Lower leg skin (tissue), 4 donors: ENCODE data around the gene MVB12A. TPM values are rescaled to one million over a fixed set of nuclear protein-coding genes. Genes with fewer than 3 reads are reported as not detected.

Source experiments
- DNase-seq, 2 donors: peaks; one replicate each; pipeline ENCODE4 v3.0.0-alpha.2; 2019; ENCODE audit warnings: low spot score in 2 of 2
- H3K4me3 ChIP-seq: fragments of 200-600 bp; sonication (generic); 2 replicates; pipeline ENCODE4 v1.5.1; 2017; ENCODE audit warnings: mild to moderate bottlenecking, low read depth; ENCODE audit not compliant: poor library complexity, severe bottlenecking
- POLR2A ChIP-seq, 2 donors: fragments of 450-650 bp; IDR thresholded peaks; one replicate each; pipeline ENCODE4 v1.6.1; 2016 to 2017; ENCODE audit warnings: antibody characterized with exemption in 2 of 2, mild to moderate bottlenecking in 1 of 2, moderate library complexity in 1 of 2
- WGBS, 2 donors: methylation state at CpG; one replicate each; pipeline ENCODE4 v1.1.5; 2018; 5-methylcytosine and 5-hydroxymethylcytosine counted together
- intact Hi-C: fragments of 100-400 bp; cut with DNase I; formaldehyde crosslinking; loops from one replicate; pipeline ENCODE4 v1.15.0; 2023; ENCODE audit warnings: low total_unique reads
- total RNA-seq, 4 donors: library from RNA; depleted of rRNA; stranded (reverse); fragments of >200 nt; gene quantifications; one replicate each; pipeline ENCODE4 v1.1.0, GENCODE V29; 2016
- TF ChIP-seq, protein P1 (sequence below), 3 donors: fragments of 450-650 bp; IDR thresholded peaks; one replicate each; pipeline ENCODE4 v1.5.1; 2016; ENCODE audit warnings: antibody characterized with exemption in 3 of 3, mild to moderate bottlenecking in 3 of 3, moderate library complexity in 2 of 3

MVB12A gene
- total RNA-seq, 4 donors from 2014 or later: 66.8 to 86.4 (median 75.6) TPM

- no peak overlapping the region for H3K4me3 ChIP-seq
- TF ChIP-seq, protein P1, sequence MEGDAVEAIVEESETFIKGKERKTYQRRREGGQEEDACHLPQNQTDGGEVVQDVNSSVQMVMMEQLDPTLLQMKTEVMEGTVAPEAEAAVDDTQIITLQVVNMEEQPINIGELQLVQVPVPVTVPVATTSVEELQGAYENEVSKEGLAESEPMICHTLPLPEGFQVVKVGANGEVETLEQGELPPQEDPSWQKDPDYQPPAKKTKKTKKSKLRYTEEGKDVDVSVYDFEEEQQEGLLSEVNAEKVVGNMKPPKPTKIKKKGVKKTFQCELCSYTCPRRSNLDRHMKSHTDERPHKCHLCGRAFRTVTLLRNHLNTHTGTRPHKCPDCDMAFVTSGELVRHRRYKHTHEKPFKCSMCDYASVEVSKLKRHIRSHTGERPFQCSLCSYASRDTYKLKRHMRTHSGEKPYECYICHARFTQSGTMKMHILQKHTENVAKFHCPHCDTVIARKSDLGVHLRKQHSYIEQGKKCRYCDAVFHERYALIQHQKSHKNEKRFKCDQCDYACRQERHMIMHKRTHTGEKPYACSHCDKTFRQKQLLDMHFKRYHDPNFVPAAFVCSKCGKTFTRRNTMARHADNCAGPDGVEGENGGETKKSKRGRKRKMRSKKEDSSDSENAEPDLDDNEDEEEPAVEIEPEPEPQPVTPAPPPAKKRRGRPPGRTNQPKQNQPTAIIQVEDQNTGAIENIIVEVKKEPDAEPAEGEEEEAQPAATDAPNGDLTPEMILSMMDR (IDR thresholded peaks at IDR 0.05): no peak
- no peak for TF ChIP-seq POLR2A (IDR thresholded peaks at IDR 0.05)
- no peak for DNase-seq
- WGBS, 2 donors: 67 to 73% methylated on average over 2 of the region's 2 CpGs
- intact Hi-C loops: no loop called here
These were observed 13.0 kb upstream of the MVB12A start for GRCh38 chr19:17406887-17407196.

- WGBS, 2 donors: 88 to 92% methylated on average over 9 of the region's 9 CpGs
- intact Hi-C loops: no loop called here
- TF ChIP-seq, protein P1 (IDR thresholded peaks at IDR 0.05): no peak
- no peak for TF ChIP-seq POLR2A (IDR thresholded peaks at IDR 0.05)
- DNase-seq: no peak
- H3K4me3 ChIP-seq: no peak overlapping the region
These were observed 9.9 kb upstream of the MVB12A start for GRCh38 chr19:17409990-17410389.

DNA sequence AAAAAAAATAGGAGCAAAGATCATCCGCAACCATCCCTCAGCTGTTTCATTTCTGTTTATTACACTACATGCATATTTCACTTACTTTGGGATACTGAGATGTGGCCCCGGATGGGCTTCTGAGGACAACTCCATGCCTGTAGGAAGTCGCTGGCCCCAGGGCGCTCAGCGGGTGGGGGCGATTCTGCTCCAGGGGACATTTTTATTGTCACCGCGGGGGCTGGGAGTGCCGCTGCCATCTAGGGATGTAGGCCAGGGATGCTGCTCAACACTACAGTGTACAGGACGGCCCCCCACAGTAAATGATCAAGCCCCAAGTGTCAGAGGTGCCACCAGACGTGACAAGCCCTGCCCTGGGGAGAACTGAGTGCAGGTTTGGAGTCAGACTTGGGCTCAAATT lies 8.0 kb upstream of the MVB12A start:
- TF ChIP-seq, protein P1 (IDR thresholded peaks at IDR 0.05): no peak
- TF ChIP-seq POLR2A (IDR thresholded peaks at IDR 0.05): no peak
- no peak overlapping the region for H3K4me3 ChIP-seq
- WGBS, 2 donors: 61 to 70% methylated on average over 11 of the region's 11 CpGs
- DNase-seq: no peak
- intact Hi-C loops: no loop called here

DNA sequence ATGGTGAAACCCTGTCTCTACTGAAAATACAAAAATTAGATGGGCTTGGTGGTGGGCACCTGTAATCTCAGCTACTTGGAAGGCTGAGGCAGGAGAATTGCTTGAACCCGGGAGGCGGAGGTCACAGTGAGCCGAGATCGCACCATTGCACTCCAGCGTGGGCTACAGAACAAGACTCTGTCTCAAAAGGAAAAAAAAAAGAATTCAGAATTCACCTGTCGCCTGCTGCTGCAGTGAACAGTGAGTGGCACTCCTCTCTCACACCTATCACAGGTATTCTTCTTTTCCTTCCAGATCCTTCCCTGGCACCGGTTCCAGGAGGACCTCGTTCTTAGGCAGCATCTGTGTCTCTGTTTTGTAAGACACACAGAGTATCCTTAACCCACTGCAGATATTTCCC lies 5.8 kb upstream of the MVB12A start:
- TF ChIP-seq, protein P1 (IDR thresholded peaks at IDR 0.05): no peak
- 84 to 87% methylated on average over 8 of the region's 8 CpGs for WGBS, 2 donors
- intact Hi-C loops: no loop called here
- no peak overlapping the region for H3K4me3 ChIP-seq
- no peak for DNase-seq

GRCh38 chr19:17415121-17415520 lies 4.7 kb upstream of the MVB12A start:
- no peak for DNase-seq
- WGBS, 2 donors: 77 to 80% methylated on average over 6 of the region's 6 CpGs
- intact Hi-C loops: no loop called here
- H3K4me3 ChIP-seq: no peak overlapping the region
- TF ChIP-seq POLR2A (IDR thresholded peaks at IDR 0.05): no peak
- TF ChIP-seq, protein P1 (IDR thresholded peaks at IDR 0.05): no peak

DNA sequence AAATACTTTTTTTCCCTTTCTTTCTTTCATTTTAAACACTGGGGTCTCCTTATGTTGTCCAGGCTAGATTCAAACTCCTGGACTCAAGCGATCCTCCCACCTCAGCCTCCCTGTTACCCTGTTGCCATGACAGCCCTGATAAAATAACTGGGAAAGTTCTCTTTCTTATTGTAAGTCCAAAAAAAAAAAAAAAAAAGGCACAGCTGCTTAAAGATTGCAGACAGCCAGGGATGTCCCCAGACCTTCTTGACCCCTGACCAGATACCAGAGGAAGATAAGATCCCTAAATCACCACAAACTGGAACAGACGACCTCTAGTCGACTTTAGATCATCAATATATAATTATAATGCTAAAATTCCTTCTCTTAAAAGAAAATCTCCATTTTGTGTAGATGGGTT lies 1.1 kb upstream of the MVB12A start:
- DNase-seq: no peak
- H3K4me3 ChIP-seq: no peak overlapping the region
- TF ChIP-seq, protein P1 (IDR thresholded peaks at IDR 0.05): no peak
- TF ChIP-seq POLR2A (IDR thresholded peaks at IDR 0.05): no peak
- intact Hi-C loops: no loop called here
- 50 to 54% methylated on average over 3 of the region's 3 CpGs for WGBS, 2 donors
